ENCODE results near the gene GPR132.

DNA sequence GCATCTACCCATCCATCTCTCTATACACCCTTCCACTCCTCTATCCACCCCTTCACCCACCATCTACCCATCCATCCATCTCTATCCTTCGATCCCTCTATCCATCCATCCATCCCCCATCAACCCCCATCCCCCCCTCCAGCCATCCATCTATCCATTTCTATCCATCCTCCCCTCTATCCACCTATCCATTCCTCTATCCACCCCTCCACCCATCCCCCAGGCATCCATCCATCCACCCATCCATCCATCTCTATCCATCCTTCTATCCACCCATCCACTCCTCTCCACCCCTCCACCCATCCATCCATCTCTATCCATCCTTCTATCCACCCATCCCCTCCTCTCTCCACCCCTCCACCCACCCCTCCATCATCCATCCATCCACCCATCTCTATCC lies 17.5 kb upstream of the GPR132 start:
- TF ChIP-seq, protein P1, sequence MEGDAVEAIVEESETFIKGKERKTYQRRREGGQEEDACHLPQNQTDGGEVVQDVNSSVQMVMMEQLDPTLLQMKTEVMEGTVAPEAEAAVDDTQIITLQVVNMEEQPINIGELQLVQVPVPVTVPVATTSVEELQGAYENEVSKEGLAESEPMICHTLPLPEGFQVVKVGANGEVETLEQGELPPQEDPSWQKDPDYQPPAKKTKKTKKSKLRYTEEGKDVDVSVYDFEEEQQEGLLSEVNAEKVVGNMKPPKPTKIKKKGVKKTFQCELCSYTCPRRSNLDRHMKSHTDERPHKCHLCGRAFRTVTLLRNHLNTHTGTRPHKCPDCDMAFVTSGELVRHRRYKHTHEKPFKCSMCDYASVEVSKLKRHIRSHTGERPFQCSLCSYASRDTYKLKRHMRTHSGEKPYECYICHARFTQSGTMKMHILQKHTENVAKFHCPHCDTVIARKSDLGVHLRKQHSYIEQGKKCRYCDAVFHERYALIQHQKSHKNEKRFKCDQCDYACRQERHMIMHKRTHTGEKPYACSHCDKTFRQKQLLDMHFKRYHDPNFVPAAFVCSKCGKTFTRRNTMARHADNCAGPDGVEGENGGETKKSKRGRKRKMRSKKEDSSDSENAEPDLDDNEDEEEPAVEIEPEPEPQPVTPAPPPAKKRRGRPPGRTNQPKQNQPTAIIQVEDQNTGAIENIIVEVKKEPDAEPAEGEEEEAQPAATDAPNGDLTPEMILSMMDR (conservative IDR thresholded peaks at IDR 0.05), result no peak
- no peak for TF ChIP-seq ZFX (IDR thresholded peaks at IDR 0.05)
